Measurements from ENCODE around the gene SNX27.

GRCh38 chr1:151579436-151580225 is 32.2 kb upstream of the SNX27 start:
- TF ChIP-seq, protein P1, sequence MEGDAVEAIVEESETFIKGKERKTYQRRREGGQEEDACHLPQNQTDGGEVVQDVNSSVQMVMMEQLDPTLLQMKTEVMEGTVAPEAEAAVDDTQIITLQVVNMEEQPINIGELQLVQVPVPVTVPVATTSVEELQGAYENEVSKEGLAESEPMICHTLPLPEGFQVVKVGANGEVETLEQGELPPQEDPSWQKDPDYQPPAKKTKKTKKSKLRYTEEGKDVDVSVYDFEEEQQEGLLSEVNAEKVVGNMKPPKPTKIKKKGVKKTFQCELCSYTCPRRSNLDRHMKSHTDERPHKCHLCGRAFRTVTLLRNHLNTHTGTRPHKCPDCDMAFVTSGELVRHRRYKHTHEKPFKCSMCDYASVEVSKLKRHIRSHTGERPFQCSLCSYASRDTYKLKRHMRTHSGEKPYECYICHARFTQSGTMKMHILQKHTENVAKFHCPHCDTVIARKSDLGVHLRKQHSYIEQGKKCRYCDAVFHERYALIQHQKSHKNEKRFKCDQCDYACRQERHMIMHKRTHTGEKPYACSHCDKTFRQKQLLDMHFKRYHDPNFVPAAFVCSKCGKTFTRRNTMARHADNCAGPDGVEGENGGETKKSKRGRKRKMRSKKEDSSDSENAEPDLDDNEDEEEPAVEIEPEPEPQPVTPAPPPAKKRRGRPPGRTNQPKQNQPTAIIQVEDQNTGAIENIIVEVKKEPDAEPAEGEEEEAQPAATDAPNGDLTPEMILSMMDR (conservative IDR thresholded peaks at IDR 0.05 in 1 of 2, IDR thresholded peaks at IDR 0.05 in 1 of 2; ENCODE audit: low read depth in 1 of 2, low read length in 2 of 2) = no peak
- no peak for TF ChIP-seq EZH2 (IDR thresholded peaks at IDR 0.05; ENCODE audit: low read length, missing control alignments)

All from fibroblast of lung (primary cell).